CD14-positive monocyte (primary cell): ENCODE measurements around the gene C10orf95. TPM values are rescaled to one million over a fixed set of nuclear protein-coding genes. Genes with fewer than 3 reads are reported as not detected.
A peak's percentile ranks its signal among the peaks of the same experiment; 100 is the strongest.

Experiments used
- DNase-seq, 3 donors: peaks; one replicate each; pipeline ENCODE4 v3.0.0-alpha.2; 2011 to 2022
- H2AFZ ChIP-seq: 2 replicates; pipeline ENCODE4 v1.6.0; 2012; ENCODE audit warnings: mild to moderate bottlenecking, low read depth, low read length, inconsistent platforms; ENCODE audit not compliant: insufficient read depth, poor library complexity, severe bottlenecking
- H3K27ac ChIP-seq, 2 donors: 1 replicate in 1 of 2; 2 replicates in 1 of 2; pipeline ENCODE4 v1.5.1; 2012 to 2013; ENCODE audit warnings: low read length in 2 of 2, control low read depth in 1 of 2, inconsistent platforms in 1 of 2, low read depth in 1 of 2, mild to moderate bottlenecking in 1 of 2
- H3K27me3 ChIP-seq, 2 donors: one replicate each; pipeline versions ENCODE4 v1.6.0 to v1.6.1; 2011 to 2013; ENCODE audit warnings: low read length in 2 of 2; ENCODE audit not compliant: control insufficient read depth in 2 of 2, insufficient read depth in 2 of 2
- H3K36me3 ChIP-seq, 2 donors: replicated peaks in 1 of 2; 1 replicate in 1 of 2; 2 replicates in 1 of 2; pipeline versions ENCODE4 v1.5.1 to v1.6.1; 2012 to 2013; ENCODE audit warnings: low read length in 2 of 2, control low read depth in 1 of 2, inconsistent platforms in 1 of 2, mild to moderate bottlenecking in 1 of 2; ENCODE audit not compliant: insufficient read depth in 2 of 2, control insufficient read depth in 1 of 2
- H3K4me1 ChIP-seq, 2 donors: 1 replicate in 1 of 2; 2 replicates in 1 of 2; pipeline versions ENCODE4 v1.5.1 to v1.6.1; 2012 to 2013; ENCODE audit warnings: low read length in 2 of 2, control low read depth in 1 of 2, inconsistent platforms in 1 of 2, mild to moderate bottlenecking in 1 of 2, moderate library complexity in 1 of 2; ENCODE audit not compliant: insufficient read depth in 2 of 2, control insufficient read depth in 1 of 2
- H3K4me2 ChIP-seq: replicated peaks from 2 replicates; pipeline ENCODE3; 2012; ENCODE audit warnings: low read length, moderate library complexity, mild to moderate bottlenecking; ENCODE audit not compliant: poor library complexity, severe bottlenecking; ENCODE audit errors: extremely low read depth
- H3K4me3 ChIP-seq, 3 experiments: fragments of 200-600 bp in 1 of 3; sonication (generic) in 1 of 3; replicated peaks in 1 of 3; 1 replicate in 2 of 3; 2 replicates in 1 of 3; pipeline ENCODE4 v1.5.1; 2011 to 2013; ENCODE audit warnings: low read length in 3 of 3, mild to moderate bottlenecking in 3 of 3, control low read depth in 2 of 3, low read depth in 2 of 3, inconsistent platforms in 1 of 3, moderate library complexity in 1 of 3
- H3K79me2 ChIP-seq: 2 replicates; pipeline ENCODE4 v1.6.0; 2012; ENCODE audit warnings: mild to moderate bottlenecking, control low read depth, inconsistent platforms, low read length, moderate library complexity; ENCODE audit not compliant: insufficient read depth
- H3K9ac ChIP-seq: 2 replicates; pipeline ENCODE4 v1.6.0; 2017; ENCODE audit warnings: low read length, mild to moderate bottlenecking; ENCODE audit not compliant: insufficient read depth, poor library complexity, severe bottlenecking
- H3K9me3 ChIP-seq, 2 donors: replicated peaks in 1 of 2; 1 replicate in 1 of 2; 2 replicates in 1 of 2; pipeline versions ENCODE4 v1.5.1 to v1.6.1; 2012 to 2013; ENCODE audit warnings: low read length in 2 of 2, control low read depth in 1 of 2; ENCODE audit not compliant: control insufficient read depth in 1 of 2, insufficient read depth in 1 of 2
- H4K20me1 ChIP-seq: 2 replicates; pipeline ENCODE4 v1.6.0; 2012; ENCODE audit warnings: mild to moderate bottlenecking, low read length, control low read depth, moderate library complexity; ENCODE audit not compliant: insufficient read depth
- H3K27ac Mint-ChIP-seq, 7 donors: one replicate each; pipeline ENCODE4 v1.8.0; 2020; ENCODE audit warnings: mild to moderate bottlenecking in 7 of 7, mixed read lengths in 7 of 7, moderate library complexity in 6 of 7, inconsistent platforms in 2 of 7
- H3K27me3 Mint-ChIP-seq, 3 donors: one replicate each; pipeline ENCODE4 v1.8.0; 2021 to 2022; ENCODE audit warnings: low read depth in 3 of 3, mild to moderate bottlenecking in 3 of 3, mixed read lengths in 3 of 3, moderate library complexity in 3 of 3, inconsistent platforms in 1 of 3
- H3K36me3 Mint-ChIP-seq, 2 donors: one replicate each; pipeline ENCODE4 v1.8.0; 2020; ENCODE audit warnings: mixed read lengths in 2 of 2, inconsistent platforms in 1 of 2, mild to moderate bottlenecking in 1 of 2
- H3K4me1 Mint-ChIP-seq: one replicate; pipeline ENCODE4 v1.8.0; 2020; ENCODE audit warnings: mild to moderate bottlenecking, mixed read lengths
- H3K4me3 Mint-ChIP-seq, 2 donors: one replicate each; pipeline ENCODE4 v1.8.0; 2020; ENCODE audit warnings: mild to moderate bottlenecking in 2 of 2, mixed read lengths in 2 of 2, moderate library complexity in 1 of 2
- H3K9me3 Mint-ChIP-seq, 7 donors: one replicate each; pipeline ENCODE4 v1.8.0; 2020 to 2022; ENCODE audit warnings: mixed read lengths in 7 of 7, mild to moderate bottlenecking in 6 of 7, moderate library complexity in 6 of 7, inconsistent platforms in 2 of 7
- WGBS: methylation state at CpG from one replicate; pipeline ENCODE4 v1.1.5; 2013; ENCODE audit warnings: missing lambda C conversion rate; ENCODE audit not compliant: insufficient coverage; 5-methylcytosine and 5-hydroxymethylcytosine counted together
- intact Hi-C, 2 donors: fragments of 100-400 bp; cut with micrococcal nuclease; formaldehyde crosslinking; loops; one replicate each; pipeline versions ENCODE4 v1.15.0 to v1.15.1; 2023
- polyA plus RNA-seq, 3 donors: library from polyadenylated mRNA; depleted of rRNA in 1 of 3; unstranded in 2 of 3; stranded (reverse) in 1 of 3; fragments of 300-500 nt in 2 of 3; fragments of >200 nt in 1 of 3; fragmentation: Illumina TruSeq in 2 of 3; gene quantifications; 1 replicate in 2 of 3; 2 replicates in 1 of 3; pipeline ENCODE4 v1.2.3, GENCODE V29; 2012 to 2021
- TF ChIP-seq, protein P1 (sequence below): fragments of 200-600 bp; IDR thresholded peaks from one replicate; pipeline ENCODE4 v1.8.0; 2022; ENCODE audit warnings: antibody characterized with exemption, mild to moderate bottlenecking

The C10orf95 gene
- polyA plus RNA-seq, 3 donors = 0.27 TPM; not detected in 2

DNA sequence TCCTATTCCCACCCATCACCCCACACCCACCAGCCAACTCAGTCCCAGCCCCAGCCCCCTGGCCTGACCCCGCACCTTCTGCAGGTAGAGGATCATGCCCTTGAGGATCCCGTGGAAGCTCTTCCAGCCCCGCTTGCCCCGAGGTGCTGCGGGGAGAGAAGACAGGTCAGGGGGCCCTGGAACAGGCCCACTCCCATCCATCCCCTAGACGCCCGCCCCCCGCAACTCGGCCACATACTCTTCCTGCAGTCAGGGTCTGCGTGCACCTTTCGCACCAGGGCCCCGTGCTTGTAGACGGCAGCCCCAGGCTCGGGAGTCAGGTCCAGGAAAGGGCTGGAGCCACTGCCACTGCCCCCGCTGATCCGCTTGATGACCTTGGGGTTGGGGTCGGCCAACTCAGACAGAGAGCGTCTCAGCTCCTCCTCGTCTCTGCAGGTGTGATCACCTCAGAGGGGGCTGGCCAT is 46.2 kb downstream of the C10orf95 start:
- Histone ChIP-seq H3K4me2 (no peak overlapping the region), H3K27ac (no peak overlapping the region), H3K4me3 (no peak overlapping the region), H3K9me3 (peaks cover 0 to 23% of the 10 kb centered on the region in 2 donors), H3K4me1 (peaks cover 0 to 14% of the 10 kb centered on the region in 2 donors), H3K27me3 (peaks cover 26% of the 10 kb centered on the region in 2 donors), H3K79me2 (no peaks in the 10 kb centered on the region), H3K9ac (no peak overlapping the region), H3K36me3 (peaks cover 24 to 25% of the 10 kb centered on the region in 2 donors), H2AFZ (no peak overlapping the region), H4K20me1 (peaks cover 47% of the 10 kb centered on the region)
- Mint-ChIP-seq H3K9me3 (peaks cover 0 to 15% (median 4%) of the 10 kb centered on the region in 7 donors), H3K27me3 (peaks cover 32 to 44% (median 40%) of the 10 kb centered on the region in 3 donors), H3K4me3 (no peak overlapping the region), H3K27ac (no peak overlapping the region), H3K4me1 (peaks cover 16% of the 10 kb centered on the region), H3K36me3 (peaks cover 30 to 35% of the 10 kb centered on the region in 2 donors)
- 96% methylated on average over 16 of the region's 19 CpGs for WGBS
- no peak for DNase-seq
- intact Hi-C loops = no loop called here
- TF ChIP-seq, protein P1, sequence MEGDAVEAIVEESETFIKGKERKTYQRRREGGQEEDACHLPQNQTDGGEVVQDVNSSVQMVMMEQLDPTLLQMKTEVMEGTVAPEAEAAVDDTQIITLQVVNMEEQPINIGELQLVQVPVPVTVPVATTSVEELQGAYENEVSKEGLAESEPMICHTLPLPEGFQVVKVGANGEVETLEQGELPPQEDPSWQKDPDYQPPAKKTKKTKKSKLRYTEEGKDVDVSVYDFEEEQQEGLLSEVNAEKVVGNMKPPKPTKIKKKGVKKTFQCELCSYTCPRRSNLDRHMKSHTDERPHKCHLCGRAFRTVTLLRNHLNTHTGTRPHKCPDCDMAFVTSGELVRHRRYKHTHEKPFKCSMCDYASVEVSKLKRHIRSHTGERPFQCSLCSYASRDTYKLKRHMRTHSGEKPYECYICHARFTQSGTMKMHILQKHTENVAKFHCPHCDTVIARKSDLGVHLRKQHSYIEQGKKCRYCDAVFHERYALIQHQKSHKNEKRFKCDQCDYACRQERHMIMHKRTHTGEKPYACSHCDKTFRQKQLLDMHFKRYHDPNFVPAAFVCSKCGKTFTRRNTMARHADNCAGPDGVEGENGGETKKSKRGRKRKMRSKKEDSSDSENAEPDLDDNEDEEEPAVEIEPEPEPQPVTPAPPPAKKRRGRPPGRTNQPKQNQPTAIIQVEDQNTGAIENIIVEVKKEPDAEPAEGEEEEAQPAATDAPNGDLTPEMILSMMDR = no peak

DNA sequence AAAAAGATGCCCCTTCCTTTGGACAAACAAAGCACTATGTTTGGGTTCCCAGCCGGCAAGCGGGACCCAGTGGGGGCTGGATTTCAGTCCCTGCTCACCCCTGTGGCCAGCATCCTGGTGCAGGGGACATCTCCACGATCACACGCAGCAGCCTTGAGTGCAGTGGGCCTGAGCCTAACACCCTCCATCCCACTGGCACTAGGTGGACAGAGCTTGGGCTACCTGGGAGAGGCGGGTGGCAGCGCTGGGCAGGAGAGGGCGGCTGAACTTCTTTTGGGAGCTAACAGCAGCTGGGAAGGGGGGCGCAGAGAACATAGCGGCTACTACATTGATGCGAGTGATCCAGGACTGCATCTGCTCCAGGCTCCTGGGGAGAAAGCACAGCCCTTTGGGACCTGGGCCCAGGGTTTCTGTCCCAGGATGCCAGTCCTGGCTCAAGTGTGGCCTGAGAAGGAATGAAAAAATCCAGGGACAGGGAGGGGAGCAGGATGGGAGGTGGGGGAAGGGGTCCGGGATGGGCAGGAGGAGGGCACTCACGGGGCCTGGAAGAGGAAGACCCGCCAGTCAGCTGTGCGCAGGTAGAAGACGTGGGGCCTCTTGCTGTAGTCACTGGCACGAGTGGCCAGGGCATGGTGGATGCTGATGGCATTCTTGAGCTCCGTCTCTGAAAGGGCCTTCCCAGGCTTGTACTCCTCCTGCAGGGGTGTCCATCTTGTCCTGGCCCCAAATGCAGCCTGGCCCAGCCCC is 46.8 kb downstream of the C10orf95 start:
- DNase-seq = peak in 1 of 3 donors; percentile 8
- H3K27ac Mint-ChIP-seq = peak overlapping the region in 1 of 7 donors; percentile 55
- TF ChIP-seq, protein P1 = peak; percentile 5
- no peak overlapping the region for H3K4me3 Mint-ChIP-seq
- H3K9me3 Mint-ChIP-seq = peaks cover 0 to 9% (median under 1%) of the 10 kb centered on the region in 7 donors
- intact Hi-C loops = no loop called here
- H3K9me3 ChIP-seq = peaks cover 0 to 17% of the 10 kb centered on the region in 2 donors
- no peak overlapping the region for H3K27ac ChIP-seq
- H3K4me3 ChIP-seq = no peak overlapping the region
- no peaks in the 10 kb centered on the region for H3K79me2 ChIP-seq
- no peak overlapping the region for H3K4me2 ChIP-seq
- peaks cover 20% of the 10 kb centered on the region in 2 donors for H3K27me3 ChIP-seq
- peaks cover 13% of the 10 kb centered on the region for H3K4me1 Mint-ChIP-seq
- H3K4me1 ChIP-seq = peaks cover 5 to 16% of the 10 kb centered on the region in 2 donors
- H4K20me1 ChIP-seq = peaks cover 53% of the 10 kb centered on the region
- H3K9ac ChIP-seq = no peak overlapping the region
- H3K36me3 ChIP-seq = peaks cover 28 to 30% of the 10 kb centered on the region in 2 donors
- peaks cover 26 to 38% (median 34%) of the 10 kb centered on the region in 3 donors for H3K27me3 Mint-ChIP-seq
- H2AFZ ChIP-seq = no peak overlapping the region
- 95% methylated on average over 15 of the region's 17 CpGs for WGBS
- H3K36me3 Mint-ChIP-seq = peaks cover 35% of the 10 kb centered on the region in 2 donors
